ENCODE results near the gene CD72.

The CD72 gene

GRCh38 chr9:35618325-35618727 is at the start of gene CD72:
Gene CD72, minus strand, starts transcription at chr9:35618413. Its CDS starts 110 bp downstream, at chr9:35618303.
- DNase-seq: no peak

GRCh38 chr9:35667939-35668338 is 49.7 kb upstream of the CD72 start:
- no peak for DNase-seq

GRCh38 chr9:35666549-35666948 is 48.3 kb upstream of the CD72 start:
- DNase-seq: no peak

- no peak for DNase-seq
Observed at GRCh38 chr9:35666045-35666444, 47.8 kb upstream of the CD72 start.

- no peak for DNase-seq
Observed at GRCh38 chr9:35665471-35665818, 47.2 kb upstream of the CD72 start.

GRCh38 chr9:35664531-35665470 is 46.6 kb upstream of the CD72 start, which contains the start of gene ARHGEF39:
Gene ARHGEF39, minus strand, starts transcription at chr9:35665195. Its CDS starts 26 bp downstream, at chr9:35665169.
- peak; percentile 87 for DNase-seq

GRCh38 chr9:35662437-35662836 is 44.2 kb upstream of the CD72 start:
- no peak for DNase-seq

- DNase-seq: no peak
Observed at GRCh38 chr9:35661756-35662350, 43.6 kb upstream of the CD72 start.

- DNase-seq: no peak
Observed at GRCh38 chr9:35660966-35661415, 42.8 kb upstream of the CD72 start.

GRCh38 chr9:35659340-35659739 is 41.1 kb upstream of the CD72 start:
- peak; percentile 23 for DNase-seq

- no peak for DNase-seq
Observed at GRCh38 chr9:35658968-35659220, 40.7 kb upstream of the CD72 start.

GRCh38 chr9:35658137-35658967 is 40.1 kb upstream of the CD72 start, which contains the start of gene CCDC107:
Gene CCDC107, plus strand, starts transcription at chr9:35658292. Its CDS starts 88 bp downstream, at chr9:35658380.
- peak; percentile 57 for DNase-seq

GRCh38 chr9:35657546-35658136 is 39.4 kb upstream of the CD72 start, which contains the start of gene RMRP:
Gene RMRP, minus strand, starts transcription at chr9:35658019.
- peak; percentile 99 for DNase-seq

- DNase-seq: no peak
Observed at GRCh38 chr9:35656831-35657545, 38.8 kb upstream of the CD72 start.

- no peak for DNase-seq
Observed at GRCh38 chr9:35656348-35656747, 38.1 kb upstream of the CD72 start.

GRCh38 chr9:35653611-35654010 is 35.4 kb upstream of the CD72 start:
- no peak for DNase-seq

- DNase-seq: no peak
Observed at GRCh38 chr9:35652829-35653209, 34.6 kb upstream of the CD72 start.

- DNase-seq: no peak
Observed at GRCh38 chr9:35651956-35652828, 34.0 kb upstream of the CD72 start.

- DNase-seq: no peak
Observed at GRCh38 chr9:35650341-35651158, 32.3 kb upstream of the CD72 start, which contains the start of gene SIT1. Gene SIT1, minus strand, starts transcription at chr9:35650931. Its CDS starts 78 bp downstream, at chr9:35650853.
